ENCODE results near the gene SPATA6L. TPM values are rescaled to one million over a fixed set of nuclear protein-coding genes. Genes with fewer than 3 reads are reported as not detected.

SPATA6L gene
- polyA plus RNA-seq, 1 of the 3 experiments (the other 2 are of a cell fraction): 0.44 TPM

DNA sequence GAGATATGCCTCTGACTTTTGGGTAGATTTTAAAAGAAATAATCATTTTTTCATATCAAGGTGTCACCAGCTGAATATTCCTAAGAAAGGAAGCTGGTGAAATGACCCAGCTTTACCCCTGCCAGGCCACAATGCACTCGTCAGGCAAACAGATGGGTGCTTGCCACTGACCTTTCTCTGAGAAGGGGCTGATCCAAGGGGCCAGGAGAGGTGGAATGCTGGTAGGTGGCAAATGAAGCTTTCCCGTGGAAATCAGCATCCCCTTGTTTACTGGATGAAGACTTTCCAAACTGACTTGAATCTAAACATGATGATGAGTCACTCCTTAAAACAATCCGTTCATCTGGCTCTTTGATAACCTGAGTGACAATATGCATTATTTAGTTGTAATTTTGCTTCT is 48.5 kb downstream of the SPATA6L start:
- no peak for DNase-seq
- Histone ChIP-seq H3F3A (replicated peaks; ENCODE audit: insufficient read depth) (no peaks in the 10 kb centered on the region), H3K4me2 (no peak overlapping the region), H3K36me3 (replicated peaks in 1 of 2; ENCODE audit: control insufficient read depth in 1 of 2, insufficient read depth in 2 of 2, low read length in 1 of 2) (no peaks in the 10 kb centered on the region), H3K4me3 (ENCODE audit: low read depth in 2 of 2, low read length in 1 of 2) (no peak overlapping the region), H3K4me1 (ENCODE audit: control insufficient read depth in 1 of 2, insufficient read depth in 2 of 2, low read depth in 1 of 2, low read length in 1 of 2) (no peaks in the 10 kb centered on the region), H2AFZ (ENCODE audit: low read depth) (no peak overlapping the region), H3K9ac (no peak overlapping the region), H3K9me2 (no peaks in the 10 kb centered on the region), H3K9me3 (no peaks in the 10 kb centered on the region), H3K27ac (ENCODE audit: low read depth in 2 of 2, low read length in 1 of 2) (no peak overlapping the region), H3K27me3 (ENCODE audit: insufficient read depth) (no peaks in the 10 kb centered on the region), H3K79me2 (ENCODE audit: insufficient read depth) (no peaks in the 10 kb centered on the region), H4K20me1 (ENCODE audit: insufficient read depth) (no peaks in the 10 kb centered on the region)
- TF ChIP-seq SMC3 (IDR thresholded peaks at IDR 0.05; ENCODE audit: low read depth, low read length) (no peak), USF1 (IDR thresholded peaks at IDR 0.05; ENCODE audit: borderline replicate concordance, low read depth) (no peak), TEAD4 (IDR thresholded peaks at IDR 0.05; ENCODE audit: borderline replicate concordance, insufficient read depth) (no peak), REST (IDR thresholded peaks at IDR 0.05; ENCODE audit: low read depth, low read length) (no peak), CTCF (IDR thresholded peaks at IDR 0.05) (no peak), CHD2 (IDR thresholded peaks at IDR 0.05; ENCODE audit: low read length, partially characterized antibody) (no peak), YY1 (IDR thresholded peaks at IDR 0.05; ENCODE audit: low read depth) (no peak), ELF1 (IDR thresholded peaks at IDR 0.05) (no peak)
- TF ChIP-seq, protein P1, sequence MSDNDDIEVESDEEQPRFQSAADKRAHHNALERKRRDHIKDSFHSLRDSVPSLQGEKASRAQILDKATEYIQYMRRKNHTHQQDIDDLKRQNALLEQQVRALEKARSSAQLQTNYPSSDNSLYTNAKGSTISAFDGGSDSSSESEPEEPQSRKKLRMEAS (IDR thresholded peaks at IDR 0.05; ENCODE audit: low read depth): no peak
- ChIA-PET CTCF (interaction anchor here (0.9 kb wide), 1 partner anchor 13 kb away, joined by 3 read pairs; no protein-coding TSS in a partner anchor), POLR2A (no interaction called here)
- 78% methylated on average over 3 of the region's 3 CpGs for WGBS (ENCODE audit: low lambda C conversion rate)

DNA sequence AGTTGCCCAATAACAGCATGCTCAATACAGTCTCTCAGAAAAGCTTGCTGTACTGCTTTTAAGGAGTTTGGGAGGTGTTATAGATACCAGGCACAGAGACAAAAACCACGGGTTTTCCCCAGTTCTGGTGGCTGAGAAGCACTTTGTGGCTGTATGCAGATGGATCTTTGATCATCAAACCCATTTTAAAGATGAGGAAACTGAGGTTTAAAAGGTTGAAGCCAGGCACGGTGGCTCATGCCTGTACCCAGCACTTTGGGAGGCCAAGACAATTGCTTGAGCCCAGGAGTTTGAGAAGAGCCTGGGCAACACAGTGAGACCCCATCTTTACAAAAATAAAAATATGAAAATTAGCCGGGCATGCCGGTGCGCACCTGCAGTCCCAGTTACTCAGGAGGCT is 50.5 kb downstream of the SPATA6L start:
- Histone ChIP-seq H3K36me3 (replicated peaks in 1 of 2; ENCODE audit: control insufficient read depth in 1 of 2, insufficient read depth in 2 of 2, low read length in 1 of 2) (no peaks in the 10 kb centered on the region), H3K4me2 (no peak overlapping the region), H3K9me2 (no peaks in the 10 kb centered on the region), H3K9ac (no peak overlapping the region), H3K9me3 (no peaks in the 10 kb centered on the region), H3F3A (replicated peaks; ENCODE audit: insufficient read depth) (no peaks in the 10 kb centered on the region), H3K4me1 (ENCODE audit: control insufficient read depth in 1 of 2, insufficient read depth in 2 of 2, low read depth in 1 of 2, low read length in 1 of 2) (no peaks in the 10 kb centered on the region), H3K27me3 (ENCODE audit: insufficient read depth) (no peaks in the 10 kb centered on the region), H3K4me3 (ENCODE audit: low read depth in 2 of 2, low read length in 1 of 2) (no peak overlapping the region), H2AFZ (ENCODE audit: low read depth) (no peak overlapping the region), H3K27ac (ENCODE audit: low read depth in 2 of 2, low read length in 1 of 2) (no peak overlapping the region), H4K20me1 (ENCODE audit: insufficient read depth) (no peaks in the 10 kb centered on the region), H3K79me2 (ENCODE audit: insufficient read depth) (no peaks in the 10 kb centered on the region)
- CTCF ChIA-PET: no interaction called here
- DNase-seq: no peak
- POLR2A ChIA-PET: no interaction called here
- WGBS (ENCODE audit: low lambda C conversion rate): 69% methylated on average over 5 of the region's 5 CpGs
- no peak for TF ChIP-seq NFIC (IDR thresholded peaks at IDR 0.05; ENCODE audit: borderline replicate concordance)
- no peak for TF ChIP-seq GABPA (IDR thresholded peaks at IDR 0.05; ENCODE audit: low read depth)
- TF ChIP-seq NRF1 (IDR thresholded peaks at IDR 0.05; ENCODE audit: low read depth, low read length): no peak
- TF ChIP-seq MXI1 (IDR thresholded peaks at IDR 0.05; ENCODE audit: low read depth, low read length): no peak
- no peak for TF ChIP-seq EZH2phosphoT487 (IDR thresholded peaks at IDR 0.05; ENCODE audit: borderline replicate concordance, low read depth)
- TF ChIP-seq POLR2AphosphoS5 (IDR thresholded peaks at IDR 0.05; ENCODE audit: low read depth, low read length): no peak
- TF ChIP-seq CHD2 (IDR thresholded peaks at IDR 0.05; ENCODE audit: low read length, partially characterized antibody): no peak
- TF ChIP-seq USF2 (IDR thresholded peaks at IDR 0.05; ENCODE audit: borderline replicate concordance, low read depth, low read length): no peak
- no peak for TF ChIP-seq RXRA (IDR thresholded peaks at IDR 0.05; ENCODE audit: borderline replicate concordance, low read depth)
- no peak for TF ChIP-seq RAD21 (IDR thresholded peaks at IDR 0.05; ENCODE audit: low read length)
- no peak for TF ChIP-seq IRF3 (IDR thresholded peaks at IDR 0.05; ENCODE audit: low read depth, low read length)
- no peak for TF ChIP-seq MEF2A (IDR thresholded peaks at IDR 0.05; ENCODE audit: borderline replicate concordance, low read depth)
- no peak for TF ChIP-seq EP300 (IDR thresholded peaks at IDR 0.05; ENCODE audit: borderline replicate concordance in 1 of 2, low read depth in 1 of 2, low read length in 1 of 2)

Measured in SK-N-SH (cell line).